B cell (primary cell): ENCODE data around the gene NIBAN1. TPM values are rescaled to one million over a fixed set of nuclear protein-coding genes. Genes with fewer than 3 reads are reported as not detected.

Experiments
- ATAC-seq: fragments of 200-7000 bp; cut with Tn5 transposase; one replicate; pipeline ENCODE4 v1.10.0; 2021; ENCODE audit warnings: low read depth, mild to moderate bottlenecking, moderate number of reproducible peaks, moderate library complexity
- CTCF ChIA-PET: fragments of 350-600 bp; sonication (Branson Sonifier 250); formaldehyde crosslinking; loops from one replicate; lab custom pipeline; 2021; ENCODE audit warnings: antibody characterized with exemption, inconsistent platforms; lab: Charles Lee
- POLR2A ChIA-PET: fragments of 350-600 bp; sonication (Branson Sonifier 250); formaldehyde crosslinking; loops from one replicate; lab custom pipeline; 2021; ENCODE audit warnings: antibody characterized with exemption; lab: Charles Lee
- DNase-seq: peaks from one replicate; pipeline ENCODE4 v3.0.0; 2013
- H2AFZ ChIP-seq: 2 replicates; pipeline ENCODE4 v1.6.1; 2012; ENCODE audit warnings: mild to moderate bottlenecking, low read depth, low read length; ENCODE audit not compliant: insufficient read depth, poor library complexity, severe bottlenecking
- H3K27ac ChIP-seq, 2 donors: 1 replicate in 1 of 2; 2 replicates in 1 of 2; pipeline ENCODE4 v1.5.1; 2012 to 2013; ENCODE audit warnings: low read length in 2 of 2, mild to moderate bottlenecking in 2 of 2, moderate library complexity in 1 of 2
- H3K27me3 ChIP-seq, 4 experiments: fragments of 200-600 bp in 1 of 4; sonication (generic) in 1 of 4; replicated peaks in 1 of 4; 1 replicate in 2 of 4; 2 replicates in 2 of 4; pipeline versions ENCODE4 v1.6.1 to v1.7.0; 2013 to 2016; ENCODE audit warnings: low read length in 3 of 4, mild to moderate bottlenecking in 2 of 4, mixed read lengths in 1 of 4, moderate library complexity in 1 of 4; ENCODE audit not compliant: insufficient read depth in 4 of 4, control insufficient read depth in 3 of 4; ENCODE audit errors: control extremely low read depth in 1 of 4
- H3K36me3 ChIP-seq, 2 experiments: replicated peaks in 1 of 2; 1 replicate in 1 of 2; 2 replicates in 1 of 2; pipeline versions ENCODE4 v1.6.1 to v1.7.1; 2013; ENCODE audit warnings: low read length in 1 of 2; ENCODE audit not compliant: insufficient read depth in 2 of 2, control insufficient read depth in 1 of 2; ENCODE audit errors: control extremely low read depth in 1 of 2, extremely low read depth in 1 of 2
- H3K4me1 ChIP-seq, 2 donors: fragments of 200-600 bp in 1 of 2; sonication (generic) in 1 of 2; 1 replicate in 1 of 2; 2 replicates in 1 of 2; pipeline versions ENCODE4 v1.5.1 to v1.6.1; 2013 to 2017; ENCODE audit warnings: low read length in 2 of 2; ENCODE audit not compliant: control insufficient read depth in 2 of 2, insufficient read depth in 2 of 2
- H3K4me2 ChIP-seq: replicated peaks from 2 replicates; pipeline ENCODE3; 2012; ENCODE audit warnings: mild to moderate bottlenecking, low read depth, low read length; ENCODE audit not compliant: poor library complexity, severe bottlenecking
- H3K4me3 ChIP-seq, 5 experiments: fragments of 200-600 bp in 1 of 5; sonication (generic) in 1 of 5; 1 replicate in 3 of 5; 2 replicates in 2 of 5; pipeline versions ENCODE4 v1.5.1 to v1.7.0; 2011 to 2016; ENCODE audit warnings: low read length in 4 of 5, mild to moderate bottlenecking in 4 of 5, low read depth in 2 of 5, control low read depth in 1 of 5, moderate library complexity in 1 of 5; ENCODE audit not compliant: insufficient read depth in 1 of 5; ENCODE audit errors: control extremely low read depth in 1 of 5, extremely low read depth in 1 of 5
- H3K79me2 ChIP-seq: fragments of 200-600 bp; sonication (generic); one replicate; pipeline ENCODE4 v1.6.0; 2016; ENCODE audit warnings: low read length; ENCODE audit not compliant: control insufficient read depth, insufficient read depth
- H3K9ac ChIP-seq: fragments of 200-600 bp; sonication (generic); 2 replicates; pipeline ENCODE4 v1.6.1; 2017; ENCODE audit warnings: mild to moderate bottlenecking, low read length, moderate library complexity
- H3K9me3 ChIP-seq, 3 donors: one replicate each; pipeline versions ENCODE4 v1.6.1 to v1.7.1; 2013; ENCODE audit warnings: low read length in 2 of 3; ENCODE audit not compliant: control insufficient read depth in 2 of 3, insufficient read depth in 1 of 3; ENCODE audit errors: control extremely low read depth in 1 of 3
- H4K20me1 ChIP-seq: 2 replicates; pipeline ENCODE4 v1.6.0; 2012; ENCODE audit warnings: mild to moderate bottlenecking, low read length; ENCODE audit not compliant: insufficient read depth, control insufficient read depth, poor library complexity, severe bottlenecking
- H3K27ac Mint-ChIP-seq: one replicate; pipeline ENCODE4 v1.8.0; 2021; ENCODE audit warnings: mixed read lengths
- H3K27me3 Mint-ChIP-seq: one replicate; pipeline ENCODE4 v1.8.0; 2021; ENCODE audit warnings: mixed read lengths
- H3K4me1 Mint-ChIP-seq: one replicate; pipeline ENCODE4 v1.8.0; 2021; ENCODE audit warnings: mixed read lengths
- H3K4me3 Mint-ChIP-seq: one replicate; pipeline ENCODE4 v1.8.0; 2021; ENCODE audit warnings: mixed read lengths
- H3K9me3 Mint-ChIP-seq: one replicate; pipeline ENCODE4 v1.8.0; 2022; ENCODE audit warnings: mixed read lengths; ENCODE audit not compliant: insufficient read depth
- EZH2 ChIP-seq: IDR thresholded peaks from 2 replicates; pipeline ENCODE4 v1.6.1; 2012; ENCODE audit warnings: borderline replicate concordance, low read depth, mild to moderate bottlenecking, moderate library complexity, low read length; ENCODE audit not compliant: insufficient read depth, poor library complexity, severe bottlenecking
- WGBS: methylation state at CpG from one replicate; pipeline ENCODE4 v1.1.5; 2013; ENCODE audit warnings: missing lambda C conversion rate; ENCODE audit not compliant: insufficient coverage; 5-methylcytosine and 5-hydroxymethylcytosine counted together
- intact Hi-C: fragments of 100-400 bp; cut with micrococcal nuclease; formaldehyde crosslinking; loops from one replicate; pipeline ENCODE4 v1.10.0; 2022
- polyA plus RNA-seq: library from polyadenylated mRNA; depleted of rRNA; stranded (reverse); fragments of >200 nt; gene quantifications from 2 replicates; pipeline ENCODE4 v1.2.3, GENCODE V29; 2012
- total RNA-seq, 2 donors: library from RNA; stranded (reverse); fragments of 120-200 nt in 1 of 2; gene quantifications; 1 replicate in 1 of 2; 2 replicates in 1 of 2; pipeline versions ENCODE4 v1.2.3 to v1.2.4, GENCODE V29; 2013 to 2022
- TF ChIP-seq, protein P1 (sequence below): fragments of 200-600 bp; IDR thresholded peaks from one replicate; pipeline ENCODE4 v1.8.0; 2022; ENCODE audit warnings: antibody characterized with exemption, mild to moderate bottlenecking

The NIBAN1 gene
- total and polyA plus RNA-seq, 2 donors (not counting 1 experiment from before 2014, with no cell fraction given): 1.2 to 13.2 TPM

DNA sequence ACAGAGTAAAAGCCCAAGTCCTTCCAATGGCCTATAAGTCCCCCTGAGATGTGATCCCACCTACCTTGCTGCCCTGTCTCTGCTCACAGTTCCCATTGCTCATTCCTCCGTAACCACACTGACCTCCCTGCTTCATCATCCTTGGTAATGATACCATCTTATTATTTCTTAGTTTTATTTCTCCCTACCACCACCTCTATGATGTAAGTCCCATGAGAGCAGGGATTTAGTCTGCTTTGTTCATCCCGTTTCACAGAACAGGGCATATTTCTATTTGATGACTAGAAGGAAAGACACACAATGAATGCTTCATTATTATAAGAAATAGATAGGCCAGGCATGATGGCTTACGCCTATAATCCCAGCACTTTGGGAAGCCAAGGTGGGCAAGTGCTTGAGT, 22.5 kb downstream of the NIBAN1 start:
- no peak for ATAC-seq
- H3K4me3 Mint-ChIP-seq: no peak overlapping the region
- no peaks in the 10 kb centered on the region for H3K9me3 ChIP-seq
- no CpG with 5 or more reads among the region's 3 CpGs for WGBS
- H3K27me3 ChIP-seq: no peaks in the 10 kb centered on the region
- no peaks in the 10 kb centered on the region for H3K27me3 Mint-ChIP-seq
- no peak overlapping the region for H3K4me3 ChIP-seq
- ChIA-PET POLR2A (no interaction called here), CTCF (no interaction called here)
- no peak overlapping the region for H3K27ac Mint-ChIP-seq
- no peak overlapping the region for H3K27ac ChIP-seq
- intact Hi-C loops: no loop called here
- H4K20me1 ChIP-seq: no peaks in the 10 kb centered on the region
- no peaks in the 10 kb centered on the region for H3K36me3 ChIP-seq
- no peak overlapping the region for H3K4me2 ChIP-seq
- H3K79me2 ChIP-seq: no peaks in the 10 kb centered on the region
- TF ChIP-seq, protein P1, sequence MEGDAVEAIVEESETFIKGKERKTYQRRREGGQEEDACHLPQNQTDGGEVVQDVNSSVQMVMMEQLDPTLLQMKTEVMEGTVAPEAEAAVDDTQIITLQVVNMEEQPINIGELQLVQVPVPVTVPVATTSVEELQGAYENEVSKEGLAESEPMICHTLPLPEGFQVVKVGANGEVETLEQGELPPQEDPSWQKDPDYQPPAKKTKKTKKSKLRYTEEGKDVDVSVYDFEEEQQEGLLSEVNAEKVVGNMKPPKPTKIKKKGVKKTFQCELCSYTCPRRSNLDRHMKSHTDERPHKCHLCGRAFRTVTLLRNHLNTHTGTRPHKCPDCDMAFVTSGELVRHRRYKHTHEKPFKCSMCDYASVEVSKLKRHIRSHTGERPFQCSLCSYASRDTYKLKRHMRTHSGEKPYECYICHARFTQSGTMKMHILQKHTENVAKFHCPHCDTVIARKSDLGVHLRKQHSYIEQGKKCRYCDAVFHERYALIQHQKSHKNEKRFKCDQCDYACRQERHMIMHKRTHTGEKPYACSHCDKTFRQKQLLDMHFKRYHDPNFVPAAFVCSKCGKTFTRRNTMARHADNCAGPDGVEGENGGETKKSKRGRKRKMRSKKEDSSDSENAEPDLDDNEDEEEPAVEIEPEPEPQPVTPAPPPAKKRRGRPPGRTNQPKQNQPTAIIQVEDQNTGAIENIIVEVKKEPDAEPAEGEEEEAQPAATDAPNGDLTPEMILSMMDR: no peak
- TF ChIP-seq EZH2: no peak
- H3K4me1 Mint-ChIP-seq: peaks cover 10% of the 10 kb centered on the region
- no peak for DNase-seq
- no peak overlapping the region for H2AFZ ChIP-seq
- H3K4me1 ChIP-seq: no peaks in the 10 kb centered on the region
- H3K9me3 Mint-ChIP-seq: no peaks in the 10 kb centered on the region
- no peak overlapping the region for H3K9ac ChIP-seq

DNA sequence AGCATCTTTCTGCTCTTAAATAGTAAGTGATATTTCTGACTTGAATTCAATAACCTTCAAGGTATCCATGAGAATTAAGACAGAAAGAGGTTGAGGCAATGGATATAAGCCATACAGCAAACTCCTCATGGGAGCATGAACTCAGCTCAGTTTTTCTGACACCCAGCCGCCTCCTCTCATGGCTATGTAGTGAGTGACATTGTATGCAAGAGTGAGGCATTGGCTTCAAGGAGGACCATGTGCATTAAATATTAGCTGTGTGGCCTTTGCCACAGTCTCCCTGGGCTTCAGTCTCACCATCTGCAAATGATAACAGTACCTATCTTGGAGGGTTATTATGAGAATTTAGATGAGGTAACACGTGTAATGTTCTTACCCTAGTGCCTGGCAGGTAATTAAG, 23.4 kb downstream of the NIBAN1 start:
- Mint-ChIP-seq H3K4me1 (peaks cover 15% of the 10 kb centered on the region), H3K27me3 (no peaks in the 10 kb centered on the region), H3K27ac (no peak overlapping the region), H3K4me3 (no peak overlapping the region), H3K9me3 (no peaks in the 10 kb centered on the region)
- ChIA-PET POLR2A (no interaction called here), CTCF (no interaction called here)
- Histone ChIP-seq H4K20me1 (no peaks in the 10 kb centered on the region), H3K79me2 (no peaks in the 10 kb centered on the region), H3K9ac (no peak overlapping the region), H3K4me1 (peaks cover 1 to 5% of the 10 kb centered on the region in 2 donors), H3K9me3 (no peaks in the 10 kb centered on the region), H2AFZ (no peak overlapping the region), H3K27me3 (no peaks in the 10 kb centered on the region), H3K4me2 (no peak overlapping the region), H3K27ac (no peak overlapping the region), H3K36me3 (no peaks in the 10 kb centered on the region), H3K4me3 (no peak overlapping the region)
- no peak for TF ChIP-seq EZH2
- TF ChIP-seq, protein P1: no peak
- WGBS: 100% methylated on average over 1 of the region's 2 CpGs
- DNase-seq (no peak), ATAC-seq (no peak)
- intact Hi-C loops: no loop called here
